Measurements from ENCODE around the gene ABL1.

The ABL1 gene

GRCh38 chr9:130932255-130933079 lies 97.4 kb downstream of the ABL1 start:
- DNase-seq (ENCODE audit: low read depth) = no peak

- DNase-seq (ENCODE audit: low read depth) = no peak
Observed at GRCh38 chr9:130933114-130934046, 98.3 kb downstream of the ABL1 start.

GRCh38 chr9:130934246-130934645 lies 99.2 kb downstream of the ABL1 start:
- no peak for DNase-seq (ENCODE audit: low read depth)

GRCh38 chr9:130934702-130935647 lies 99.9 kb downstream of the ABL1 start:
- no peak for DNase-seq (ENCODE audit: low read depth)

GRCh38 chr9:130935648-130936271 lies 100.7 kb downstream of the ABL1 start:
- DNase-seq (ENCODE audit: low read depth) = no peak

GRCh38 chr9:130936285-130937117 lies 101.4 kb downstream of the ABL1 start:
- DNase-seq (ENCODE audit: low read depth) = no peak
